ENCODE results near the gene TTLL8. TPM values are rescaled to one million over a fixed set of nuclear protein-coding genes. Genes with fewer than 3 reads are reported as not detected.

The TTLL8 gene
- total RNA-seq, 4 donors from 2014 or later = not detected

- WGBS, 2 donors = 85 to 93% methylated on average over 8 to 11 of the region's 13 CpGs
- Histone ChIP-seq H3K36me3 (no peaks in the 10 kb centered on the region), H3K27ac (peak overlapping the region in 2 of 4 donors; percentile 58 to 59), H3K4me1 (peaks cover 0 to 36% (median 0%) of the 10 kb centered on the region in 3 donors), H3K4me3 (no peak overlapping the region), H3K27me3 (peaks cover 0 to 43% (median 0%) of the 10 kb centered on the region in 4 donors), H3K9me3 (no peaks in the 10 kb centered on the region)
- TF ChIP-seq POLR2A (IDR thresholded peaks at IDR 0.05) (no peak), CTCF (IDR thresholded peaks at IDR 0.05) (no peak)
- intact Hi-C loops (cut with DNase I) = no loop called here
- no peak for DNase-seq
Measured at GRCh38 chr22:50078246-50078645, 20.1 kb upstream of the TTLL8 start.

- Histone ChIP-seq H3K36me3 (no peaks in the 10 kb centered on the region), H3K4me3 (no peak overlapping the region), H3K4me1 (peaks cover 0 to 23% (median 0%) of the 10 kb centered on the region in 3 donors), H3K27ac (no peak overlapping the region), H3K27me3 (peaks cover 0 to 43% (median 0%) of the 10 kb centered on the region in 4 donors), H3K9me3 (no peaks in the 10 kb centered on the region)
- 85 to 86% methylated on average over 26 to 41 of the region's 43 CpGs for WGBS, 2 donors
- intact Hi-C loops (cut with DNase I) = no loop called here
- TF ChIP-seq POLR2A (IDR thresholded peaks at IDR 0.05) (no peak), CTCF (IDR thresholded peaks at IDR 0.05) (no peak)
- no peak for DNase-seq
Measured at GRCh38 chr22:50076646-50077535, 18.8 kb upstream of the TTLL8 start.

GRCh38 chr22:50074551-50075530 is 16.7 kb upstream of the TTLL8 start:
- H3K27ac ChIP-seq = peak overlapping the region in 3 of 4 donors; percentile 39 to 73 (median 63)
- peak in 1 of 4 donors; percentile 12 for TF ChIP-seq POLR2A (IDR thresholded peaks at IDR 0.05)
- no peak for TF ChIP-seq CTCF (IDR thresholded peaks at IDR 0.05)
- WGBS, 2 donors = 55 to 66% methylated on average over 11 to 14 of the region's 32 CpGs
- no peak for DNase-seq
- H3K27me3 ChIP-seq = peaks cover 0 to 43% (median 0%) of the 10 kb centered on the region in 4 donors
- H3K4me1 ChIP-seq = peaks cover 0 to 23% (median 0%) of the 10 kb centered on the region in 3 donors
- intact Hi-C loops (cut with DNase I) = no loop called here
- H3K4me3 ChIP-seq = no peak overlapping the region
- no peaks in the 10 kb centered on the region for H3K9me3 ChIP-seq
- no peaks in the 10 kb centered on the region for H3K36me3 ChIP-seq

DNA sequence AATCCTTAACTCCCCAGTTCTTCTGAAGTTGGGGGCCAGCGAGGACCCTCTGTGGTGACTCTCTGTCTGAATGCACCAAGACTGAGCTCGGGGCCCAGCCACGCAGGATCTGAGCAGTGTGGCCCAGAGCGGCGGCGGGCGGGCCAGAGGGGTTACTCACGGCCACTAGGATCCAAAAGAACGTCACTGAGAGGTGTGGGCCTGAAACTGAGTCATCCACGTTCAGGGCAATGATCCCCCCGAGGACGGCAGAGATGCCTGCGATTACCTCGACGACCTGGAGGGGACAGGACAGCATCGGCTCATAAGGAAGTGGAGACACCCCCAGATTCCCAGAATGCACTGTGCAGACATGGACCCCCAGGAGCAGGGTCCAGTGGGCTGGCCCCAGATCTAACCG is 16.0 kb upstream of the TTLL8 start:
- DNase-seq = no peak
- H3K4me1 ChIP-seq = peaks cover 0 to 21% (median 0%) of the 10 kb centered on the region in 3 donors
- no peaks in the 10 kb centered on the region for H3K9me3 ChIP-seq
- TF ChIP-seq CTCF (IDR thresholded peaks at IDR 0.05) (no peak), POLR2A (IDR thresholded peaks at IDR 0.05) (no peak)
- peaks cover 0 to 45% (median 0%) of the 10 kb centered on the region in 4 donors for H3K27me3 ChIP-seq
- no peaks in the 10 kb centered on the region for H3K36me3 ChIP-seq
- H3K27ac ChIP-seq = no peak overlapping the region
- H3K4me3 ChIP-seq = no peak overlapping the region
- intact Hi-C loops (cut with DNase I) = no loop called here
- WGBS, 2 donors = 63 to 70% methylated on average over 15 to 16 of the region's 17 CpGs
